Caco-2 (cell line): ENCODE measurements around the gene INHBC. TPM values are rescaled to one million over a fixed set of nuclear protein-coding genes. Genes with fewer than 3 reads are reported as not detected.

ENCODE experiments used
- BruUV-seq: library from RNA; stranded (reverse); fragments of 400-500 nt; replicated peaks from 2 replicates; lab custom pipeline; 2021; lab: Mats Ljungman, UMichigan
- CTCF ChIA-PET: fragments of 300-600 bp; sonication (Branson Sonifier 250); formaldehyde crosslinking; loops from one replicate; lab custom pipeline; 2022; ENCODE audit warnings: antibody characterized with exemption; lab: Charles Lee
- POLR2A ChIA-PET: fragments of 300-600 bp; sonication (Branson Sonifier 250); formaldehyde crosslinking; loops from one replicate; lab custom pipeline; 2022; ENCODE audit warnings: antibody characterized with exemption; lab: Charles Lee
- DNase-seq, 2 experiments: peaks; one replicate each; pipeline versions ENCODE4 v3.0.0 to v3.0.0-alpha.2; 2020 to 2022
- H3K27me3 ChIP-seq: replicated peaks from 2 replicates; pipeline ENCODE4 v1.6.0; 2011; ENCODE audit warnings: low read length; ENCODE audit not compliant: control insufficient read depth, insufficient read depth
- H3K36me3 ChIP-seq: 2 replicates; pipeline ENCODE4 v1.5.1; 2011; ENCODE audit warnings: low read length; ENCODE audit not compliant: control insufficient read depth, insufficient read depth
- H3K4me1 ChIP-seq: fragments of 250-450 bp; sonication (Bioruptor Pico); 2 replicates; pipeline ENCODE4 v1.5.1; 2020; ENCODE audit warnings: mild to moderate bottlenecking
- H3K4me3 ChIP-seq: 2 replicates; pipeline ENCODE4 v1.5.1; 2011; ENCODE audit warnings: low read depth, mild to moderate bottlenecking, control low read depth, low read length
- H3K9me3 ChIP-seq: fragments of 250-450 bp; sonication (Bioruptor Pico); 2 replicates; pipeline ENCODE4 v1.5.1; 2020; ENCODE audit warnings: mild to moderate bottlenecking, moderate library complexity
- H3K27ac Mint-ChIP-seq: one replicate; pipeline ENCODE4 v1.8.0; 2022; ENCODE audit warnings: mixed read lengths; ENCODE audit not compliant: unreplicated experiment
- H3K27me3 Mint-ChIP-seq: one replicate; pipeline ENCODE4 v1.8.0; 2022; ENCODE audit warnings: mixed read lengths; ENCODE audit not compliant: insufficient read depth, unreplicated experiment
- H3K36me3 Mint-ChIP-seq: one replicate; pipeline ENCODE4 v1.8.0; 2022; ENCODE audit warnings: mild to moderate bottlenecking, mixed read lengths; ENCODE audit not compliant: insufficient read depth, unreplicated experiment
- H3K4me1 Mint-ChIP-seq: one replicate; pipeline ENCODE4 v1.8.0; 2022; ENCODE audit warnings: low read depth, mixed read lengths; ENCODE audit not compliant: unreplicated experiment
- H3K4me3 Mint-ChIP-seq: one replicate; pipeline ENCODE4 v1.8.0; 2022; ENCODE audit warnings: mild to moderate bottlenecking, moderate library complexity, mixed read lengths; ENCODE audit not compliant: unreplicated experiment
- H3K9me3 Mint-ChIP-seq: one replicate; pipeline ENCODE4 v1.8.0; 2022; ENCODE audit warnings: mixed read lengths; ENCODE audit not compliant: unreplicated experiment
- intact Hi-C: fragments of 100-400 bp; cut with micrococcal nuclease; formaldehyde crosslinking; loops from one replicate; pipeline ENCODE4 v1.10.0; 2022; ENCODE audit not compliant: unreplicated experiment
- total RNA-seq: library from RNA; stranded (reverse); gene quantifications from 2 replicates; pipeline ENCODE4 v1.2.3, GENCODE V29; 2022
- TF ChIP-seq, protein P1 (sequence below), 2 experiments: fragments of 200-600 bp in 1 of 2; IDR thresholded peaks; 1 replicate in 1 of 2; 2 replicates in 1 of 2; pipeline versions ENCODE4 v1.5.1 to v1.8.0; 2011 to 2022; ENCODE audit warnings: antibody characterized with exemption in 1 of 2, control low read depth in 1 of 2, inconsistent platforms in 1 of 2, low read depth in 1 of 2, low read length in 1 of 2, mild to moderate bottlenecking in 1 of 2, moderate library complexity in 1 of 2; ENCODE audit not compliant: insufficient read depth in 1 of 2, severe bottlenecking in 1 of 2, unreplicated experiment in 1 of 2

Gene INHBC
- total RNA-seq, 1 experiment from 2014 or later = not detected

DNA sequence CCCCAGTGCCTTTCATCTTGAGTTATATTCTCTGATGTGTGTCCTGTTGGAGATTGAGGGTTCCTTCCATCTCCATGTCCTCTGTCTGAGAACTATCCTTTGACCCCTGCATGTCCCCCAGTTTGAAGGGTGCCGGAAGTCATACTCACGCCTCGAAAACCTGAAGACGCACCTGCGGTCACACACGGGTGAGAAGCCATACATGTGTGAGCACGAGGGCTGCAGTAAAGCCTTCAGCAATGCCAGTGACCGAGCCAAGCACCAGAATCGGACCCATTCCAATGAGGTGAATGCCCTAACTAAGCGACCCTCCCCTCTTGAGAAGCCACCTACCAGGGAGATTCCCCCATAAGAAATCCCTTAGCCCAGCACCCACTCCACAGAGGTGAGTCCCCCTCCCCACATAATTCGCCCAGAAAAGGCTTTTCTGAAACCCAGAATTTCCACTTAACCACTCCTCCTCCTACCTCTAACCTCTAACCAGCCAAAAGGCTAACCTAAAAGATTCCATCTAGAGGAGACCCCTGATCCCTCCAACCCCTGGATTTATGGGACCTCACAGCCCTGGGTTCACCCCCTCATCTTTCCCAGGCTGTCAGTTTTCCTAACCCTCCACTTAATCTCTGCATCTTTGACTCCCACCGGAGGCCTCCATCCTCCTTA, 32.8 kb downstream of the INHBC start:
- no peaks in the 10 kb centered on the region for H3K4me1 ChIP-seq
- H3K36me3 Mint-ChIP-seq = no peaks in the 10 kb centered on the region
- BruUV-seq = no TSS peak
- H3K9me3 ChIP-seq = no peaks in the 10 kb centered on the region
- no peak overlapping the region for H3K4me3 Mint-ChIP-seq
- no peak overlapping the region for H3K4me3 ChIP-seq
- intact Hi-C loops = no loop called here
- DNase-seq = no peak
- CTCF ChIA-PET = interaction anchor here (0.6 kb wide), 1 partner anchor 9 kb away, joined by 3 read pairs; no protein-coding TSS in a partner anchor
- H3K36me3 ChIP-seq = no peaks in the 10 kb centered on the region
- H3K27ac Mint-ChIP-seq = no peak overlapping the region
- POLR2A ChIA-PET = no interaction called here
- H3K27me3 ChIP-seq = no peaks in the 10 kb centered on the region; the same call in 1 of the 2 replicates
- TF ChIP-seq, protein P1, sequence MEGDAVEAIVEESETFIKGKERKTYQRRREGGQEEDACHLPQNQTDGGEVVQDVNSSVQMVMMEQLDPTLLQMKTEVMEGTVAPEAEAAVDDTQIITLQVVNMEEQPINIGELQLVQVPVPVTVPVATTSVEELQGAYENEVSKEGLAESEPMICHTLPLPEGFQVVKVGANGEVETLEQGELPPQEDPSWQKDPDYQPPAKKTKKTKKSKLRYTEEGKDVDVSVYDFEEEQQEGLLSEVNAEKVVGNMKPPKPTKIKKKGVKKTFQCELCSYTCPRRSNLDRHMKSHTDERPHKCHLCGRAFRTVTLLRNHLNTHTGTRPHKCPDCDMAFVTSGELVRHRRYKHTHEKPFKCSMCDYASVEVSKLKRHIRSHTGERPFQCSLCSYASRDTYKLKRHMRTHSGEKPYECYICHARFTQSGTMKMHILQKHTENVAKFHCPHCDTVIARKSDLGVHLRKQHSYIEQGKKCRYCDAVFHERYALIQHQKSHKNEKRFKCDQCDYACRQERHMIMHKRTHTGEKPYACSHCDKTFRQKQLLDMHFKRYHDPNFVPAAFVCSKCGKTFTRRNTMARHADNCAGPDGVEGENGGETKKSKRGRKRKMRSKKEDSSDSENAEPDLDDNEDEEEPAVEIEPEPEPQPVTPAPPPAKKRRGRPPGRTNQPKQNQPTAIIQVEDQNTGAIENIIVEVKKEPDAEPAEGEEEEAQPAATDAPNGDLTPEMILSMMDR (IDR thresholded peaks at IDR 0.05; ENCODE audit: insufficient read depth in 1 of 2, low read depth in 1 of 2, low read length in 1 of 2, severe bottlenecking in 1 of 2, unreplicated experiment in 1 of 2) = no peak
- peaks cover 22% of the 10 kb centered on the region for H3K27me3 Mint-ChIP-seq
- no peaks in the 10 kb centered on the region for H3K4me1 Mint-ChIP-seq
- H3K9me3 Mint-ChIP-seq = no peaks in the 10 kb centered on the region

DNA sequence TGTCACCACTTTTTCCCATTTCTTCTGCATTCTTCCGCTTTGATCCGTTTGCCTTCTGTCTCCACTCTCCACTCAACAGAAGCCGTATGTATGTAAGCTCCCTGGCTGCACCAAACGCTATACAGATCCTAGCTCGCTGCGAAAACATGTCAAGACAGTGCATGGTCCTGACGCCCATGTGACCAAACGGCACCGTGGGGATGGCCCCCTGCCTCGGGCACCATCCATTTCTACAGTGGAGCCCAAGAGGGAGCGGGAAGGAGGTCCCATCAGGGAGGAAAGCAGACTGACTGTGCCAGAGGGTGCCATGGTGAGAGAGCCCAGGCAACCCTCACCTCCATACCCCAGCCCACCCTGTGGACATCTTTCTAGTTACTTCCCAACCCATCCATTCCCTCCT, 33.3 kb downstream of the INHBC start:
- no peak overlapping the region for H3K4me3 ChIP-seq
- no TSS peak for BruUV-seq
- intact Hi-C loops = no loop called here
- H3K36me3 ChIP-seq = no peaks in the 10 kb centered on the region
- H3K9me3 Mint-ChIP-seq = no peaks in the 10 kb centered on the region
- no peak for DNase-seq
- H3K27me3 ChIP-seq = no peaks in the 10 kb centered on the region; the same call in 1 of the 2 replicates
- H3K36me3 Mint-ChIP-seq = no peaks in the 10 kb centered on the region
- no peak overlapping the region for H3K27ac Mint-ChIP-seq
- no peaks in the 10 kb centered on the region for H3K9me3 ChIP-seq
- peaks cover 22% of the 10 kb centered on the region for H3K27me3 Mint-ChIP-seq
- H3K4me3 Mint-ChIP-seq = no peak overlapping the region
- CTCF ChIA-PET = interaction anchor here (0.6 kb wide), 1 partner anchor 10 kb away, joined by 3 read pairs; no protein-coding TSS in a partner anchor
- TF ChIP-seq, protein P1 (IDR thresholded peaks at IDR 0.05; ENCODE audit: insufficient read depth in 1 of 2, low read depth in 1 of 2, low read length in 1 of 2, severe bottlenecking in 1 of 2, unreplicated experiment in 1 of 2) = no peak
- H3K4me1 Mint-ChIP-seq = no peaks in the 10 kb centered on the region
- POLR2A ChIA-PET = no interaction called here
- no peaks in the 10 kb centered on the region for H3K4me1 ChIP-seq

GRCh38 chr12:57469296-57470164, 34.9 kb downstream of the INHBC start:
- no TSS peak for BruUV-seq
- no peaks in the 10 kb centered on the region; the same call in 1 of the 2 replicates for H3K27me3 ChIP-seq
- H3K4me1 ChIP-seq = no peaks in the 10 kb centered on the region
- no peak overlapping the region for H3K4me3 Mint-ChIP-seq
- H3K27ac Mint-ChIP-seq = no peak overlapping the region
- no peak for DNase-seq
- H3K4me1 Mint-ChIP-seq = no peaks in the 10 kb centered on the region
- no peaks in the 10 kb centered on the region for H3K36me3 ChIP-seq
- ChIA-PET POLR2A (no interaction called here), CTCF (interaction anchor here (1.4 kb wide), 1 partner anchor 11 kb away, joined by 3 read pairs; no protein-coding TSS in a partner anchor)
- TF ChIP-seq, protein P1 (IDR thresholded peaks at IDR 0.05; ENCODE audit: insufficient read depth in 1 of 2, low read depth in 1 of 2, low read length in 1 of 2, severe bottlenecking in 1 of 2, unreplicated experiment in 1 of 2) = no peak
- H3K9me3 Mint-ChIP-seq = no peaks in the 10 kb centered on the region
- H3K4me3 ChIP-seq = no peak overlapping the region
- no peaks in the 10 kb centered on the region for H3K36me3 Mint-ChIP-seq
- H3K9me3 ChIP-seq = no peaks in the 10 kb centered on the region
- H3K27me3 Mint-ChIP-seq = peaks cover 23% of the 10 kb centered on the region
- intact Hi-C loops = no loop called here
